Measurements from ENCODE around the gene ELMO1. TPM values are rescaled to one million over a fixed set of nuclear protein-coding genes. Genes with fewer than 3 reads are reported as not detected.

The ELMO1 gene
- total and polyA plus RNA-seq, 2 experiments from 2014 or later: 19.7 to 28.7 TPM

GRCh38 chr7:37476881-37477450, 28.3 kb upstream of the ELMO1 start:
- Histone ChIP-seq H3K27me3 (no peaks in the 10 kb centered on the region), H3K4me1 (ENCODE audit: insufficient read depth) (no peaks in the 10 kb centered on the region), H3K9me3 (ENCODE audit: low read depth) (no peaks in the 10 kb centered on the region), H3K4me3 (no peak overlapping the region), H3K27ac (no peak overlapping the region), H3K4me2 (no peak overlapping the region), H3K9me2 (replicated peaks; ENCODE audit: insufficient read depth) (no peaks in the 10 kb centered on the region), H3K79me2 (no peaks in the 10 kb centered on the region), H3K36me3 (replicated peaks; ENCODE audit: insufficient read depth, low read depth) (no peaks in the 10 kb centered on the region), H2AFZ (no peak overlapping the region), H4K20me1 (ENCODE audit: insufficient read depth, poor library complexity, severe bottlenecking) (no peaks in the 10 kb centered on the region)
- no peak for DNase-seq (ENCODE audit: low spot score)
- WGBS (ENCODE audit: low lambda C conversion rate, missing lambda C conversion rate): 84% methylated on average over 4 of the region's 4 CpGs
- TF ChIP-seq CTCF (IDR thresholded peaks at IDR 0.05; ENCODE audit: poor library complexity) (no peak), EZH2phosphoT487 (IDR thresholded peaks at IDR 0.05; ENCODE audit: low read depth, severe bottlenecking, unreplicated experiment) (no peak), EZH2 (IDR thresholded peaks at IDR 0.05; ENCODE audit: borderline replicate concordance) (no peak)

- Histone ChIP-seq H3K27me3 (no peaks in the 10 kb centered on the region), H3K79me2 (no peaks in the 10 kb centered on the region), H3K9me3 (ENCODE audit: low read depth) (no peaks in the 10 kb centered on the region), H3K4me3 (no peak overlapping the region), H2AFZ (no peak overlapping the region), H4K20me1 (ENCODE audit: insufficient read depth, poor library complexity, severe bottlenecking) (no peaks in the 10 kb centered on the region), H3K36me3 (replicated peaks; ENCODE audit: insufficient read depth, low read depth) (no peaks in the 10 kb centered on the region), H3K4me2 (no peak overlapping the region), H3K4me1 (ENCODE audit: insufficient read depth) (no peaks in the 10 kb centered on the region), H3K9me2 (replicated peaks; ENCODE audit: insufficient read depth) (no peaks in the 10 kb centered on the region), H3K27ac (no peak overlapping the region)
- TF ChIP-seq EZH2 (IDR thresholded peaks at IDR 0.05; ENCODE audit: borderline replicate concordance): no peak
- TF ChIP-seq CTCF (IDR thresholded peaks at IDR 0.05; ENCODE audit: poor library complexity): no peak
- TF ChIP-seq EZH2phosphoT487 (IDR thresholded peaks at IDR 0.05; ENCODE audit: low read depth, severe bottlenecking, unreplicated experiment): no peak
- 96% methylated on average over 1 of the region's 1 CpG for WGBS (ENCODE audit: low lambda C conversion rate, missing lambda C conversion rate)
- no peak for DNase-seq (ENCODE audit: low spot score)
Observed at GRCh38 chr7:37476428-37476827, 27.8 kb upstream of the ELMO1 start.

- no peak overlapping the region for H2AFZ ChIP-seq
- no peaks in the 10 kb centered on the region for H3K9me2 ChIP-seq (replicated peaks; ENCODE audit: insufficient read depth)
- H3K4me3 ChIP-seq: no peak overlapping the region
- H3K79me2 ChIP-seq: no peaks in the 10 kb centered on the region
- no peaks in the 10 kb centered on the region for H3K4me1 ChIP-seq (ENCODE audit: insufficient read depth)
- no peaks in the 10 kb centered on the region for H3K9me3 ChIP-seq (ENCODE audit: low read depth)
- no peaks in the 10 kb centered on the region for H3K27me3 ChIP-seq
- 85% methylated on average over 4 of the region's 4 CpGs for WGBS (ENCODE audit: low lambda C conversion rate, missing lambda C conversion rate)
- H3K4me2 ChIP-seq: no peak overlapping the region
- H3K36me3 ChIP-seq (replicated peaks; ENCODE audit: insufficient read depth, low read depth): no peaks in the 10 kb centered on the region
- no peak overlapping the region for H3K27ac ChIP-seq
- no peaks in the 10 kb centered on the region for H4K20me1 ChIP-seq (ENCODE audit: insufficient read depth, poor library complexity, severe bottlenecking)
- DNase-seq (ENCODE audit: low spot score): no peak
- no peak for TF ChIP-seq EZH2 (IDR thresholded peaks at IDR 0.05; ENCODE audit: borderline replicate concordance)
Observed at GRCh38 chr7:37475646-37476045, 27.0 kb upstream of the ELMO1 start.

GRCh38 chr7:37471619-37472018, 23.0 kb upstream of the ELMO1 start:
- no peak for TF ChIP-seq EZH2 (IDR thresholded peaks at IDR 0.05; ENCODE audit: borderline replicate concordance)
- TF ChIP-seq CTCF (IDR thresholded peaks at IDR 0.05; ENCODE audit: poor library complexity): no peak
- no peak for TF ChIP-seq EZH2phosphoT487 (IDR thresholded peaks at IDR 0.05; ENCODE audit: low read depth, severe bottlenecking, unreplicated experiment)
- H3K27me3 ChIP-seq: no peaks in the 10 kb centered on the region
- no peaks in the 10 kb centered on the region for H3K4me1 ChIP-seq (ENCODE audit: insufficient read depth)
- no peaks in the 10 kb centered on the region for H4K20me1 ChIP-seq (ENCODE audit: insufficient read depth, poor library complexity, severe bottlenecking)
- no peaks in the 10 kb centered on the region for H3K9me2 ChIP-seq (replicated peaks; ENCODE audit: insufficient read depth)
- no peaks in the 10 kb centered on the region for H3K79me2 ChIP-seq
- H3K9me3 ChIP-seq (ENCODE audit: low read depth): no peaks in the 10 kb centered on the region
- DNase-seq (ENCODE audit: low spot score): peak; percentile 26
- H3K27ac ChIP-seq: no peak overlapping the region
- 75% methylated on average over 7 of the region's 7 CpGs for WGBS (ENCODE audit: low lambda C conversion rate, missing lambda C conversion rate)
- H3K36me3 ChIP-seq (replicated peaks; ENCODE audit: insufficient read depth, low read depth): no peaks in the 10 kb centered on the region
- no peak overlapping the region for H3K4me2 ChIP-seq
- H2AFZ ChIP-seq: no peak overlapping the region
- no peak overlapping the region for H3K4me3 ChIP-seq

All from hepatocyte (in vitro differentiated cells).